H1 (cell line): Measurements from ENCODE around the gene CIRBP. TPM values are rescaled to one million over a fixed set of nuclear protein-coding genes. Genes with fewer than 3 reads are reported as not detected.
A peak's percentile ranks its signal among the peaks of the same experiment; 100 is the strongest.

ENCODE experiments used
- CTCF ChIA-PET: fragments of 300-600 bp; sonication (Branson Sonifier 250); formaldehyde crosslinking; loops from one replicate; lab custom pipeline; 2021; ENCODE audit not compliant: partially characterized antibody; lab: Charles Lee
- POLR2A ChIA-PET: fragments of 300-600 bp; sonication (Branson Sonifier 250); formaldehyde crosslinking; loops from one replicate; lab custom pipeline; 2021; ENCODE audit warnings: inconsistent platforms; ENCODE audit not compliant: partially characterized antibody; lab: Charles Lee
- DNase-seq, 2 experiments: peaks; one replicate each; pipeline versions ENCODE4 v3.0.0 to v3.0.0-alpha.2; 2010 to 2022; ENCODE audit warnings: low spot score in 2 of 2, low read depth in 1 of 2, mixed read lengths in 1 of 2
- FAIRE-seq: peaks from 2 replicates; lab custom pipeline; 2011; peaks lifted over from hg19 to GRCh38; lab: Jason Lieb, UNC
- H2AFZ ChIP-seq: 2 replicates; pipeline ENCODE4 v1.8.1; 2012; ENCODE audit warnings: low read length, inconsistent platforms
- H2AK5ac ChIP-seq: 2 replicates; pipeline ENCODE4 v1.6.1; 2013; ENCODE audit warnings: low read depth, low read length
- H2BK120ac ChIP-seq: replicated peaks from 2 replicates; pipeline ENCODE3; 2013; ENCODE audit warnings: low read depth, low read length, inconsistent platforms
- H2BK12ac ChIP-seq: 2 replicates; pipeline ENCODE4 v1.6.1; 2013; ENCODE audit warnings: low read depth, low read length
- H2BK15ac ChIP-seq: 2 replicates; pipeline ENCODE4 v1.6.1; 2013; ENCODE audit warnings: low read length
- H2BK20ac ChIP-seq: 2 replicates; pipeline ENCODE4 v1.6.1; 2013; ENCODE audit warnings: low read length
- H2BK5ac ChIP-seq: 2 replicates; pipeline ENCODE4 v1.6.1; 2013; ENCODE audit warnings: low read depth, low read length
- H3K14ac ChIP-seq: 2 replicates; pipeline ENCODE4 v1.6.1; 2013; ENCODE audit warnings: inconsistent platforms; ENCODE audit not compliant: insufficient read length
- H3K18ac ChIP-seq: 2 replicates; pipeline ENCODE4 v1.6.1; 2013; ENCODE audit warnings: low read length; ENCODE audit errors: extremely low read depth
- H3K23ac ChIP-seq: 2 replicates; pipeline ENCODE4 v1.6.1; 2013; ENCODE audit warnings: inconsistent platforms; ENCODE audit not compliant: insufficient read length
- H3K23me2 ChIP-seq: 2 replicates; pipeline ENCODE4 v1.6.1; 2013; ENCODE audit warnings: low read depth, low read length
- H3K27ac ChIP-seq: 2 replicates; pipeline ENCODE4 v1.6.1; 2011; ENCODE audit warnings: low read depth, low read length, inconsistent platforms
- H3K27me3 ChIP-seq, 4 experiments: replicated peaks in 1 of 4; 1 replicate in 1 of 4; 2 replicates in 3 of 4; pipeline versions ENCODE4 v1.6.1 to v1.8.1; 2011 to 2013; ENCODE audit warnings: low read length in 3 of 4, mild to moderate bottlenecking in 3 of 4, inconsistent platforms in 2 of 4, mixed read lengths in 2 of 4, moderate library complexity in 1 of 4; ENCODE audit not compliant: control insufficient read depth in 3 of 4, insufficient read depth in 3 of 4; ENCODE audit errors: extremely low read depth in 1 of 4
- H3K36me3 ChIP-seq, 4 experiments: 2 replicates each; pipeline versions ENCODE4 v1.6.1 to v1.8.1; 2011 to 2013; ENCODE audit warnings: mild to moderate bottlenecking in 4 of 4, low read length in 3 of 4, moderate library complexity in 2 of 4, control low read depth in 1 of 4, inconsistent platforms in 1 of 4; ENCODE audit not compliant: insufficient read depth in 4 of 4, control insufficient read depth in 2 of 4
- H3K4ac ChIP-seq: replicated peaks from 2 replicates; pipeline ENCODE3; 2013; ENCODE audit warnings: low read length, low read depth, mixed read lengths, inconsistent platforms; ENCODE audit not compliant: insufficient read length
- H3K4me1 ChIP-seq, 4 experiments: replicated peaks in 1 of 4; 1 replicate in 1 of 4; 2 replicates in 3 of 4; pipeline versions ENCODE4 v1.6.1 to v1.8.1; 2011 to 2013; ENCODE audit warnings: low read length in 3 of 4, inconsistent platforms in 2 of 4, mixed read lengths in 1 of 4; ENCODE audit not compliant: insufficient read depth in 4 of 4, control insufficient read depth in 3 of 4
- H3K4me2 ChIP-seq, 2 experiments: 2 replicates each; pipeline versions ENCODE4 v1.6.1 to v1.8.1; 2011 to 2013; ENCODE audit warnings: low read depth in 2 of 2, low read length in 2 of 2, control low read depth in 1 of 2, inconsistent platforms in 1 of 2, mild to moderate bottlenecking in 1 of 2; ENCODE audit not compliant: insufficient read depth in 1 of 2
- H3K4me3 ChIP-seq, 4 experiments: fragments of 200-600, 300-600 bp in 1 of 4; sonication (generic), shearing (Covaris generic), sonication (Bioruptor Twin) in 1 of 4; 2 replicates each; pipeline versions ENCODE4 v1.5.1 to v1.8.1; 2011 to 2016; ENCODE audit warnings: low read length in 4 of 4, low read depth in 3 of 4, control low read depth in 2 of 4, inconsistent platforms in 2 of 4, mild to moderate bottlenecking in 2 of 4, mixed read lengths in 1 of 4, moderate library complexity in 1 of 4; ENCODE audit not compliant: insufficient read depth in 2 of 4; ENCODE audit errors: extremely low read depth in 1 of 4
- H3K56ac ChIP-seq: replicated peaks from 2 replicates; pipeline ENCODE3; 2013; ENCODE audit warnings: low read depth, mild to moderate bottlenecking, mixed read lengths, low read length, inconsistent platforms; ENCODE audit not compliant: insufficient read length
- H3K79me1 ChIP-seq: 2 replicates; pipeline ENCODE4 v1.6.1; 2013; ENCODE audit warnings: low read depth, low read length, control low read depth
- H3K79me2 ChIP-seq, 2 experiments: 2 replicates each; pipeline versions ENCODE4 v1.6.1 to v1.8.1; 2012 to 2013; ENCODE audit warnings: low read length in 2 of 2, mild to moderate bottlenecking in 2 of 2, inconsistent platforms in 1 of 2; ENCODE audit not compliant: insufficient read depth in 2 of 2, control insufficient read depth in 1 of 2
- H3K9ac ChIP-seq, 4 experiments: replicated peaks in 1 of 4; 1 replicate in 1 of 4; 2 replicates in 3 of 4; pipeline versions ENCODE4 v1.6.1 to v1.8.1; 2011 to 2013; ENCODE audit warnings: low read depth in 3 of 4, low read length in 3 of 4, control low read depth in 2 of 4, mild to moderate bottlenecking in 2 of 4, moderate library complexity in 2 of 4, inconsistent platforms in 1 of 4; ENCODE audit errors: extremely low read depth in 1 of 4
- H3K9me3 ChIP-seq, 2 experiments: 2 replicates each; pipeline versions ENCODE4 v1.6.1 to v1.8.1; 2012 to 2013; ENCODE audit warnings: mild to moderate bottlenecking in 2 of 2, moderate library complexity in 2 of 2, control low read depth in 1 of 2, inconsistent platforms in 1 of 2, low read depth in 1 of 2, low read length in 1 of 2, mixed read lengths in 1 of 2; ENCODE audit not compliant: insufficient read depth in 2 of 2
- H4K20me1 ChIP-seq, 2 experiments: replicated peaks in 1 of 2; 2 replicates each; pipeline versions ENCODE3 to v1.8.1; 2011 to 2013; ENCODE audit warnings: inconsistent platforms in 2 of 2, low read length in 2 of 2, mild to moderate bottlenecking in 1 of 2; ENCODE audit not compliant: insufficient read depth in 2 of 2, control insufficient read depth in 1 of 2
- H4K5ac ChIP-seq: 2 replicates; pipeline ENCODE4 v1.6.1; 2013; ENCODE audit warnings: low read length, low read depth, mixed read lengths, inconsistent platforms; ENCODE audit not compliant: insufficient read length
- H4K8ac ChIP-seq: 2 replicates; pipeline ENCODE4 v1.8.0; 2013; ENCODE audit warnings: mild to moderate bottlenecking, moderate library complexity, low read length, inconsistent platforms; ENCODE audit not compliant: insufficient read depth; ENCODE audit errors: extremely low read depth
- H4K91ac ChIP-seq: replicated peaks from 2 replicates; pipeline ENCODE3; 2013; ENCODE audit warnings: low read length, mixed read lengths, inconsistent platforms; ENCODE audit not compliant: insufficient read length
- EP300 ChIP-seq, 2 experiments: IDR thresholded peaks; 1 replicate in 1 of 2; 2 replicates in 1 of 2; pipeline ENCODE4 v1.6.1; 2011 to 2012; ENCODE audit warnings: low read depth in 2 of 2, low read length in 2 of 2, mild to moderate bottlenecking in 2 of 2, borderline replicate concordance in 1 of 2, inconsistent platforms in 1 of 2, moderate library complexity in 1 of 2
- HDAC6 ChIP-seq: IDR thresholded peaks from one replicate; pipeline ENCODE4 v1.7.1; 2012; ENCODE audit warnings: low read depth, mild to moderate bottlenecking, inconsistent platforms, low read length, moderate library complexity
- KDM4A ChIP-seq: IDR thresholded peaks from one replicate; pipeline ENCODE4 v1.7.1; 2012; ENCODE audit warnings: low read depth, mild to moderate bottlenecking, moderate library complexity, low read length, inconsistent platforms; ENCODE audit not compliant: severe bottlenecking
- MAFK ChIP-seq: IDR thresholded peaks from 2 replicates; pipeline ENCODE4 v1.6.1; 2012; ENCODE audit warnings: low read depth, mild to moderate bottlenecking, improper control_type of control experiment, low read length
- NRF1 ChIP-seq: IDR thresholded peaks from 2 replicates; pipeline ENCODE4 v1.6.1; 2011; ENCODE audit warnings: mild to moderate bottlenecking, low read depth, low read length, improper control_type of control experiment
- POU5F1 ChIP-seq: IDR thresholded peaks from 2 replicates; pipeline ENCODE4 v1.6.1; 2011; ENCODE audit warnings: low read depth, mild to moderate bottlenecking, low read length, moderate library complexity
- SIRT6 ChIP-seq: IDR thresholded peaks from one replicate; pipeline ENCODE4 v1.7.1; 2012; ENCODE audit warnings: low read length, inconsistent platforms
- SP2 ChIP-seq: IDR thresholded peaks from 2 replicates; pipeline ENCODE4 v1.6.1; 2012; ENCODE audit warnings: mild to moderate bottlenecking, low read length, inconsistent platforms
- TCF12 ChIP-seq: IDR thresholded peaks from 2 replicates; pipeline ENCODE4 v1.6.1; 2011; ENCODE audit warnings: low read depth, mild to moderate bottlenecking, low read length
- ZNF274 ChIP-seq: IDR thresholded peaks from 2 replicates; pipeline ENCODE4 v1.7.0; 2012; ENCODE audit warnings: low read length, borderline replicate concordance; ENCODE audit errors: extremely low read depth
- WGBS, 2 experiments: shearing (Covaris generic) in 1 of 2; methylation state at CpG; one replicate each; pipeline versions ENCODE4 v1.1.6 to v1.1.7; 2013 to 2015; ENCODE audit warnings: low lambda C conversion rate in 2 of 2, mixed read lengths in 2 of 2, inconsistent platforms in 1 of 2, low coverage in 1 of 2, missing lambda C conversion rate in 1 of 2; ENCODE audit not compliant: insufficient replicate concordance in 2 of 2, insufficient coverage in 1 of 2, insufficient read length in 1 of 2; ENCODE audit errors: extremely low coverage in 1 of 2, missing lambda C conversion rate in 1 of 2; 5-methylcytosine and 5-hydroxymethylcytosine counted together
- polyA plus RNA-seq, 7 experiments: library from polyadenylated mRNA; depleted of rRNA in 3 of 7; stranded (reverse) in 5 of 7; unstranded in 2 of 7; fragments of >200 nt in 5 of 7; fragments of 200-250 nt in 2 of 7; gene quantifications; 1 replicate in 5 of 7; 2 replicates in 1 of 7; 4 replicates in 1 of 7; pipeline versions ENCODE4 v1.2.1 to v1.2.3, GENCODE V29; 2011 to 2013; ENCODE audit warnings: missing spikeins in 2 of 7, mixed read lengths in 2 of 7
- total RNA-seq: library from RNA; stranded (reverse); fragmentation: NEBNext Ultra II Directional; extraction: Animal tissue kit (Norgen Biotek cat#: 25700); gene quantifications from 2 replicates; pipeline ENCODE4 v1.2.1, GENCODE V29; 2021
- TF ChIP-seq, protein P1 (sequence below): IDR thresholded peaks from 2 replicates; pipeline ENCODE4 v1.6.1; 2012; ENCODE audit warnings: low read length, inconsistent platforms
- TF ChIP-seq, protein P2 (sequence below): IDR thresholded peaks from 2 replicates; pipeline ENCODE4 v1.6.1; 2012; ENCODE audit warnings: inconsistent platforms

The CIRBP gene
- total and polyA plus RNA-seq, 2 of the 8 experiments (the other 6 are each of a cell fraction or from before 2014, with no cell fraction given): 175 to 199 TPM

DNA sequence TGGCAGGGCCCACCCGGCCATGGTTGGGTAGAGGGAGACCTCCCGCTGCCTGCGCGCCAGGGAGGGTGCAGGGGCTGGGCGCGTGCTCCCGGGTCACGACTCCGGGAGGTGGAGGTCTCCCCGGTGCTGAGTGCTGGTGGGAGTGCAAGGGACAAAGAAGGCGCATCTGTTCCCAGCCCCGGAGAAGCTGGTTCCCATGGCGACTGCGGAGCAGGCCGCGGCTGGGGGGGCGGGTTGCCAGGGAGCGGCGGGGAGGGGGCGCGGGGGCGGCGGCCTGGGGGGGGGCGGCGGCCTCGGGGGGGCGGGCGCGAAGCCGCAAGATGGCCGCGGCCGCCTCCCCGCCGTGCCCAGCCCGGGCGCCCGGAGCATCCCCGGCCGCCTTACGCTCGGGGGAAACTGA lies 32.6 kb upstream of the CIRBP start:
- WGBS, 2 experiments: 40% methylated on average over 16 of the region's 42 CpGs; no CpG with 5 or more reads in 1 of the 2 experiments
- Histone ChIP-seq H4K5ac (no peak overlapping the region), H4K20me1 (peaks cover 2 to 20% of the 10 kb centered on the region in 2 experiments), H4K8ac (peak overlapping the region; percentile 51), H3K4me3 (peak overlapping the region; percentile 67 to 75 (median 70)), H3K27me3 (no peaks in the 10 kb centered on the region), H3K36me3 (peaks cover 4 to 30% (median 7%) of the 10 kb centered on the region in 4 experiments; a peak in 5 of 8 replicates), H2BK120ac (no peak overlapping the region), H3K56ac (no peak overlapping the region), H2BK20ac (no peak overlapping the region), H2AFZ (no peak overlapping the region), H3K9ac (peak overlapping the region in 1 of 4 experiments; percentile 63; a peak in 1 of 7 replicates), H3K79me1 (0 out of 2 replicates have a peak, but pooled peaks cover 3% of the 10 kb centered on the region), H3K23me2 (peaks cover 10% of the 10 kb centered on the region; the same call in 1 of the 2 replicates), H3K14ac (no peak overlapping the region), H3K4me1 (peaks cover 0 to 11% (median 8%) of the 10 kb centered on the region in 4 experiments; a peak in 5 of 7 replicates), H4K91ac (no peak overlapping the region), H2BK15ac (no peak overlapping the region), H2BK5ac (no peak overlapping the region), H3K9me3 (no peaks in the 10 kb centered on the region), H3K4me2 (peak overlapping the region; percentile 56 to 82), H2BK12ac (no peak overlapping the region), H3K4ac (no peak overlapping the region), H3K18ac (no peak overlapping the region; the same call in 1 of the 2 replicates), H2AK5ac (no peak overlapping the region), H3K27ac (no peak overlapping the region), H3K23ac (no peak overlapping the region), H3K79me2 (no peaks in the 10 kb centered on the region; a peak in 1 of 4 replicates)
- ChIA-PET CTCF (interaction anchor here (0.7 to 2.3 kb wide), 6 partner anchors 8 to 124 kb away, joined by 3 to 10 read pairs (median 4); no protein-coding TSS in a partner anchor), POLR2A (interaction anchor here (0.8 to 1.8 kb wide), 8 partner anchors 13 to 151 kb away, joined by 3 to 8 read pairs (median 4); no protein-coding TSS in a partner anchor)
- FAIRE-seq (no peak), DNase-seq (peak in 1 of 2 experiments; percentile 61)
- no peak for TF ChIP-seq MAFK
- no peak for TF ChIP-seq HDAC6
- no peak for TF ChIP-seq KDM4A
- TF ChIP-seq SIRT6: no peak
- TF ChIP-seq TCF12: no peak
- TF ChIP-seq NRF1: no peak
- TF ChIP-seq POU5F1: no peak
- no peak for TF ChIP-seq SP2
- TF ChIP-seq EP300 (IDR thresholded peaks at IDR 0.05; ENCODE audit: borderline replicate concordance in 1 of 2, low read depth in 2 of 2, low read length in 2 of 2): no peak
- TF ChIP-seq ZNF274: no peak
- TF ChIP-seq, protein P1, sequence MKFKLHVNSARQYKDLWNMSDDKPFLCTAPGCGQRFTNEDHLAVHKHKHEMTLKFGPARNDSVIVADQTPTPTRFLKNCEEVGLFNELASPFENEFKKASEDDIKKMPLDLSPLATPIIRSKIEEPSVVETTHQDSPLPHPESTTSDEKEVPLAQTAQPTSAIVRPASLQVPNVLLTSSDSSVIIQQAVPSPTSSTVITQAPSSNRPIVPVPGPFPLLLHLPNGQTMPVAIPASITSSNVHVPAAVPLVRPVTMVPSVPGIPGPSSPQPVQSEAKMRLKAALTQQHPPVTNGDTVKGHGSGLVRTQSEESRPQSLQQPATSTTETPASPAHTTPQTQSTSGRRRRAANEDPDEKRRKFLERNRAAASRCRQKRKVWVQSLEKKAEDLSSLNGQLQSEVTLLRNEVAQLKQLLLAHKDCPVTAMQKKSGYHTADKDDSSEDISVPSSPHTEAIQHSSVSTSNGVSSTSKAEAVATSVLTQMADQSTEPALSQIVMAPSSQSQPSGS: no peak
- TF ChIP-seq, protein P2, sequence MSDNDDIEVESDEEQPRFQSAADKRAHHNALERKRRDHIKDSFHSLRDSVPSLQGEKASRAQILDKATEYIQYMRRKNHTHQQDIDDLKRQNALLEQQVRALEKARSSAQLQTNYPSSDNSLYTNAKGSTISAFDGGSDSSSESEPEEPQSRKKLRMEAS: no peak
